Measurements from ENCODE around the gene ZNF804A. TPM values are rescaled to one million over a fixed set of nuclear protein-coding genes. Genes with fewer than 3 reads are reported as not detected.

Gene ZNF804A
- total RNA-seq, 1 experiment from 2014 or later, result not detected

DNA sequence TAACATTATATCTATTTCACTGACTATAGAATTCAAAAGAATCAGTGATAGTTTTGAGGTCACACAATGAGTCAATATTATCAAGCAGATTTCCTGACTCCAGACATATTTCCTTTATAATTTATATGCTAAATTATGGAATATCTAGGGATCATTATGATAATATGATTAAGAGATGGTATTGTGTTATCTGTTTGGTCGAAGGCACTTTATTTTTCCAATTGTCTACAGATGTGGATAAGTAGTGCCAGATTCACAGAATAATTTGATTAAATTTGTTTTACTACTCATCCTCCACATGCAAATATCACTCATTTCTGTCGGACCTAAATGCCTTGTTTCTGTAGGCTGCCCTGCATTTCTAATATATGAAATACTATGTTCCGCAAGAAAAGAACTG lies 4.4 kb downstream of the ZNF804A start:
- Histone ChIP-seq H3K4me3 (ENCODE audit: low read depth, low read length) (no peak overlapping the region), H3K9me3 (no peaks in the 10 kb centered on the region), H3K36me3 (ENCODE audit: control insufficient read depth, insufficient read depth, low read length) (no peaks in the 10 kb centered on the region), H3K27me3 (replicated peaks; ENCODE audit: control insufficient read depth, insufficient read depth, low read length) (no peaks in the 10 kb centered on the region), H3K4me1 (no peaks in the 10 kb centered on the region)
- Mint-ChIP-seq H3K9me3 (ENCODE audit: unreplicated experiment) (no peaks in the 10 kb centered on the region), H3K27ac (ENCODE audit: unreplicated experiment) (no peak overlapping the region), H3K4me3 (ENCODE audit: unreplicated experiment) (no peak overlapping the region), H3K4me1 (ENCODE audit: low read depth, unreplicated experiment) (no peaks in the 10 kb centered on the region), H3K36me3 (ENCODE audit: insufficient read depth, unreplicated experiment) (no peaks in the 10 kb centered on the region), H3K27me3 (ENCODE audit: insufficient read depth, unreplicated experiment) (no peaks in the 10 kb centered on the region)
- intact Hi-C loops (cut with micrococcal nuclease; ENCODE audit: unreplicated experiment), result no loop called here
- TF ChIP-seq, protein P1, sequence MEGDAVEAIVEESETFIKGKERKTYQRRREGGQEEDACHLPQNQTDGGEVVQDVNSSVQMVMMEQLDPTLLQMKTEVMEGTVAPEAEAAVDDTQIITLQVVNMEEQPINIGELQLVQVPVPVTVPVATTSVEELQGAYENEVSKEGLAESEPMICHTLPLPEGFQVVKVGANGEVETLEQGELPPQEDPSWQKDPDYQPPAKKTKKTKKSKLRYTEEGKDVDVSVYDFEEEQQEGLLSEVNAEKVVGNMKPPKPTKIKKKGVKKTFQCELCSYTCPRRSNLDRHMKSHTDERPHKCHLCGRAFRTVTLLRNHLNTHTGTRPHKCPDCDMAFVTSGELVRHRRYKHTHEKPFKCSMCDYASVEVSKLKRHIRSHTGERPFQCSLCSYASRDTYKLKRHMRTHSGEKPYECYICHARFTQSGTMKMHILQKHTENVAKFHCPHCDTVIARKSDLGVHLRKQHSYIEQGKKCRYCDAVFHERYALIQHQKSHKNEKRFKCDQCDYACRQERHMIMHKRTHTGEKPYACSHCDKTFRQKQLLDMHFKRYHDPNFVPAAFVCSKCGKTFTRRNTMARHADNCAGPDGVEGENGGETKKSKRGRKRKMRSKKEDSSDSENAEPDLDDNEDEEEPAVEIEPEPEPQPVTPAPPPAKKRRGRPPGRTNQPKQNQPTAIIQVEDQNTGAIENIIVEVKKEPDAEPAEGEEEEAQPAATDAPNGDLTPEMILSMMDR (IDR thresholded peaks at IDR 0.05; ENCODE audit: insufficient read depth in 1 of 2, low read depth in 1 of 2, low read length in 1 of 2, severe bottlenecking in 1 of 2, unreplicated experiment in 1 of 2), result no peak
- DNase-seq, result no peak
- POLR2A ChIA-PET, result no interaction called here
- CTCF ChIA-PET, result no interaction called here
- no TSS peak for BruUV-seq (replicated peaks)

DNA sequence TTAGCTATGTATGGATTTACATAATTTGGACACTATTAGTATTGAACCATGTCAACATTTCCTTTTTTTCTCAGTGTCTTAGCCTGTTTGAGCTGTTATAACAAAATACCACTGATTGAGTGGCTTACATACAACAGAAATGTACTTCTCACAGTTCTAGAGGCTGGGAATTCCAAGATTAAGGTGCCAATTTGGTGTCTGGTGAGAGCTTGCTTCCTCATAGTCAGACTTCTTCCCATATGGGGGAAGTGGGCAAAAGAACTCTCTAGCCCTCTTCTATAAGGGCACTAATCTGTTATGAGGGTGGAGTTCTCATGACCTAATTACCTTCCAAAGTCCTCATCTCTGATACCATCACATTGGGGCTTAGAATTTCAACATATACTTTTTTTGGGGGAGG lies 12.6 kb downstream of the ZNF804A start:
- no TSS peak for BruUV-seq (replicated peaks)
- H3K27ac Mint-ChIP-seq (ENCODE audit: unreplicated experiment), result no peak overlapping the region
- Histone ChIP-seq H3K9me3 (no peaks in the 10 kb centered on the region), H3K4me3 (ENCODE audit: low read depth, low read length) (no peak overlapping the region), H3K4me1 (peaks cover 8% of the 10 kb centered on the region; the same call in 1 of the 2 replicates), H3K36me3 (ENCODE audit: control insufficient read depth, insufficient read depth, low read length) (no peaks in the 10 kb centered on the region), H3K27me3 (replicated peaks; ENCODE audit: control insufficient read depth, insufficient read depth, low read length) (no peaks in the 10 kb centered on the region)
- H3K9me3 Mint-ChIP-seq (ENCODE audit: unreplicated experiment), result no peaks in the 10 kb centered on the region
- TF ChIP-seq, protein P1 (IDR thresholded peaks at IDR 0.05; ENCODE audit: insufficient read depth in 1 of 2, low read depth in 1 of 2, low read length in 1 of 2, severe bottlenecking in 1 of 2, unreplicated experiment in 1 of 2), result no peak
- CTCF ChIA-PET, result no interaction called here
- H3K4me3 Mint-ChIP-seq (ENCODE audit: unreplicated experiment), result no peak overlapping the region
- H3K27me3 Mint-ChIP-seq (ENCODE audit: insufficient read depth, unreplicated experiment), result no peaks in the 10 kb centered on the region
- no peaks in the 10 kb centered on the region for H3K36me3 Mint-ChIP-seq (ENCODE audit: insufficient read depth, unreplicated experiment)
- no peaks in the 10 kb centered on the region for H3K4me1 Mint-ChIP-seq (ENCODE audit: low read depth, unreplicated experiment)
- POLR2A ChIA-PET, result no interaction called here
- no peak for DNase-seq
- intact Hi-C loops (cut with micrococcal nuclease; ENCODE audit: unreplicated experiment), result loop anchor here (1.0 kb wide), 1 partner anchor 669 kb away; no protein-coding TSS in a partner anchor

DNA sequence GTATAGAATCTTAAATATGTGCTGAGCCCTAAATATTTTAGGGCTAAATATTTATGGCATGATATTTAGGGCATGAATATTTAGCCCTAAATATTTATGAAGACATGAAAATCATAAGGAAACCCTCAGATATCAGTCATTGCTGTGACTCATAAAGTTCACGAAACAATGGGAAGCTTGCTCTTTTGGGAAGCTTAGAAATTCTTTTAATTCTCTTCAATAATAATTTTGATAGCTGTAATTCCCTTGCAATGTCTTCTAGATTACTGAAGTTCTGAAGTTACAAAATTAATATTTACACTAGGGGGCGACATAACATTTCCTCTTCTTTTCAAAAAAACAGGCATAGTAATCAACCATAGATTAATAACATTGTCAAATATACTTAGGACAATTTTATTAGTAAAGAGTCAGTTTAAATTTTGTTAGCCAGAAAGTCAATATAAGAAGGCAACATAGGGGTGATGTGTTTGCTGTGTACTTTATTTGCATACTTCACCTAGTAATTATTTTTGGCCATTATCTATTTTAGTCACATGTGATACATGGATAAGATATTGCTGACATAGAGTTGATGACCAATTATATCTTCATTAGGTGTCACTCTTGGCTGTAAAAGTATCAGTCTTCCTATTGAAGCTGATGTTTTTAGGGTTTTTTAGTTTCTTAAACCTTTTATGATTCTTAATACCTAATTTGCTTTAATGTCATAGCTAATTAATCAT lies 13.2 kb downstream of the ZNF804A start:
- Histone ChIP-seq H3K36me3 (ENCODE audit: control insufficient read depth, insufficient read depth, low read length) (no peaks in the 10 kb centered on the region), H3K9me3 (no peaks in the 10 kb centered on the region), H3K4me3 (ENCODE audit: low read depth, low read length) (no peak overlapping the region), H3K27me3 (replicated peaks; ENCODE audit: control insufficient read depth, insufficient read depth, low read length) (no peaks in the 10 kb centered on the region), H3K4me1 (peaks cover 8% of the 10 kb centered on the region; the same call in 1 of the 2 replicates)
- Mint-ChIP-seq H3K27ac (ENCODE audit: unreplicated experiment) (no peak overlapping the region), H3K27me3 (ENCODE audit: insufficient read depth, unreplicated experiment) (no peaks in the 10 kb centered on the region), H3K36me3 (ENCODE audit: insufficient read depth, unreplicated experiment) (no peaks in the 10 kb centered on the region), H3K9me3 (ENCODE audit: unreplicated experiment) (no peaks in the 10 kb centered on the region), H3K4me3 (ENCODE audit: unreplicated experiment) (no peak overlapping the region), H3K4me1 (ENCODE audit: low read depth, unreplicated experiment) (no peaks in the 10 kb centered on the region)
- TF ChIP-seq, protein P1 (IDR thresholded peaks at IDR 0.05; ENCODE audit: insufficient read depth in 1 of 2, low read depth in 1 of 2, low read length in 1 of 2, severe bottlenecking in 1 of 2, unreplicated experiment in 1 of 2), result peak; percentile 34 to 41
- ChIA-PET CTCF (no interaction called here), POLR2A (no interaction called here)
- no TSS peak for BruUV-seq (replicated peaks)
- DNase-seq, result no peak
- intact Hi-C loops (cut with micrococcal nuclease; ENCODE audit: unreplicated experiment), result loop anchor here (1.0 kb wide), 1 partner anchor 669 kb away; no protein-coding TSS in a partner anchor
